GM12878 (cell line): ENCODE results near the gene UBE3D. TPM values are rescaled to one million over a fixed set of nuclear protein-coding genes. Genes with fewer than 3 reads are reported as not detected.

Experiments used
- ATAC-seq: fragments of 200-7000 bp; cut with Tn5 transposase; 3 replicates; pipeline ENCODE4 v1.9.1; 2020; ENCODE audit warnings: mild to moderate bottlenecking, moderate library complexity
- BruUV-seq: library from RNA; stranded (reverse); fragments of 400-500 nt; replicated peaks from 2 replicates; lab custom pipeline; 2021; lab: Mats Ljungman, UMichigan
- CTCF ChIA-PET: fragments of 300-600 bp; sonication (Branson Sonifier 250); formaldehyde crosslinking; extraction: SDS; loops from one replicate; lab custom pipeline; 2021; ENCODE audit warnings: inconsistent platforms; lab: Yijun Ruan, JAX
- POLR2A ChIA-PET: fragments of 350-600 bp; formaldehyde crosslinking; extraction: SDS; loops from one replicate; lab custom pipeline; 2021; ENCODE audit warnings: inconsistent platforms; lab: Charles Lee
- RAD21 ChIA-PET: fragments of 300-600 bp; sonication (Branson Sonifier 250); formaldehyde crosslinking; loops from one replicate; lab custom pipeline; 2023; ENCODE audit warnings: antibody characterized with exemption; ENCODE audit not compliant: unreplicated experiment; lab: Charles Lee
- SMC1A ChIA-PET: fragments of 300-600 bp; sonication (Branson Sonifier 250); formaldehyde crosslinking; loops from one replicate; lab custom pipeline; 2023; ENCODE audit not compliant: unreplicated experiment, uncharacterized antibody; lab: Charles Lee
- DNase-seq: peaks from one replicate; pipeline ENCODE4 v3.0.0-alpha.2; 2011; ENCODE audit warnings: low read depth, low spot score
- FAIRE-seq: peaks from 3 replicates; lab custom pipeline; 2011; peaks lifted over from hg19 to GRCh38; lab: Jason Lieb, UNC
- H2AFZ ChIP-seq: 2 replicates; pipeline ENCODE4 v1.6.0; 2011; ENCODE audit warnings: low read depth, low read length, control low read depth; ENCODE audit not compliant: control insufficient read depth
- H3K27ac ChIP-seq: 2 replicates; pipeline ENCODE4 v1.5.1; 2011; ENCODE audit warnings: control low read depth; ENCODE audit not compliant: control insufficient read depth, insufficient read depth
- H3K27me3 ChIP-seq, 2 experiments: replicated peaks in 1 of 2; 2 replicates each; pipeline versions ENCODE4 v1.6.0 to v1.6.1; 2011; ENCODE audit warnings: low read length in 1 of 2; ENCODE audit not compliant: control insufficient read depth in 2 of 2, insufficient read depth in 2 of 2
- H3K36me3 ChIP-seq, 2 experiments: 2 replicates each; pipeline ENCODE4 v1.5.1; 2011; ENCODE audit warnings: low read length in 1 of 2; ENCODE audit not compliant: control insufficient read depth in 2 of 2, insufficient read depth in 2 of 2
- H3K4me1 ChIP-seq: 2 replicates; pipeline ENCODE4 v1.6.1; 2011; ENCODE audit warnings: mild to moderate bottlenecking, low read length, moderate library complexity, mixed read lengths; ENCODE audit not compliant: control insufficient read depth, insufficient read depth
- H3K4me2 ChIP-seq: 2 replicates; pipeline ENCODE4 v1.6.0; 2011; ENCODE audit warnings: control low read depth; ENCODE audit not compliant: control insufficient read depth, insufficient read depth
- H3K4me3 ChIP-seq: fragments of 200-600 bp; sonication (generic); 2 replicates; pipeline ENCODE4 v1.5.1; 2016
- H3K79me2 ChIP-seq: 2 replicates; pipeline ENCODE4 v1.6.0; 2011; ENCODE audit warnings: low read length; ENCODE audit not compliant: control insufficient read depth, insufficient read depth
- H3K9ac ChIP-seq: 2 replicates; pipeline ENCODE4 v1.8.0; 2011; ENCODE audit warnings: low read length, control low read depth, mixed read lengths; ENCODE audit not compliant: control insufficient read depth, insufficient read depth
- H3K9me3 ChIP-seq: replicated peaks from 3 replicates; pipeline ENCODE4 v1.5.1; 2011; ENCODE audit warnings: mild to moderate bottlenecking, low read length; ENCODE audit not compliant: control insufficient read depth, insufficient read depth
- H4K20me1 ChIP-seq: 2 replicates; pipeline ENCODE4 v1.6.0; 2011; ENCODE audit not compliant: control insufficient read depth, insufficient read depth
- ATF7 ChIP-seq: fragments of 450-650 bp; IDR thresholded peaks from 2 replicates; pipeline ENCODE4 v1.6.1; 2016; ENCODE audit warnings: low read depth, mild to moderate bottlenecking
- CREB1 ChIP-seq: IDR thresholded peaks from 2 replicates; pipeline ENCODE4 v1.6.1; 2012; ENCODE audit warnings: low read depth, mild to moderate bottlenecking, inconsistent platforms
- ESRRA ChIP-seq: IDR thresholded peaks from 2 replicates; pipeline ENCODE4 v1.6.1; 2012; ENCODE audit warnings: mild to moderate bottlenecking, low read length, improper control_type of control experiment
- IKZF2 ChIP-seq, 2 experiments: fragments of 450-650 bp; IDR thresholded peaks; 2 replicates each; pipeline ENCODE4 v1.6.1; 2017; ENCODE audit warnings: mild to moderate bottlenecking in 2 of 2, moderate library complexity in 2 of 2
- MEF2A ChIP-seq: IDR thresholded peaks from 2 replicates; pipeline ENCODE4 v1.6.1; 2011; ENCODE audit warnings: low read depth, mild to moderate bottlenecking, low read length, moderate library complexity; ENCODE audit not compliant: insufficient read depth
- NFXL1 ChIP-seq: fragments of 450-650 bp; IDR thresholded peaks from 2 replicates; pipeline ENCODE4 v1.6.1; 2017; ENCODE audit warnings: antibody characterized with exemption, mild to moderate bottlenecking, borderline replicate concordance
- NFYB ChIP-seq: IDR thresholded peaks from 2 replicates; pipeline ENCODE4 v1.6.1; 2011; ENCODE audit warnings: low read depth, mild to moderate bottlenecking, low read length, improper control_type of control experiment, moderate library complexity; ENCODE audit not compliant: insufficient read depth
- NR2F1 ChIP-seq: fragments of 450-650 bp; conservative IDR thresholded peaks from 2 replicates; pipeline ENCODE4 v1.6.1; 2017; ENCODE audit warnings: mild to moderate bottlenecking
- POLR2A ChIP-seq: IDR thresholded peaks from 2 replicates; pipeline ENCODE4 v1.6.1; 2011; ENCODE audit warnings: low read depth, mild to moderate bottlenecking, low read length
- SIX5 ChIP-seq: IDR thresholded peaks from 2 replicates; pipeline ENCODE4 v1.6.1; 2011; ENCODE audit warnings: mild to moderate bottlenecking, low read depth, low read length, moderate library complexity; ENCODE audit not compliant: severe bottlenecking
- SMARCA5 ChIP-seq: fragments of 450-650 bp; IDR thresholded peaks from 2 replicates; pipeline ENCODE4 v1.6.1; 2017; ENCODE audit warnings: mild to moderate bottlenecking
- SUZ12 ChIP-seq: fragments of 200-600 bp; sonication (generic); IDR thresholded peaks from one replicate; pipeline ENCODE4 v1.6.1; 2018; ENCODE audit warnings: antibody characterized with exemption, mild to moderate bottlenecking; ENCODE audit not compliant: unreplicated experiment
- YY1 ChIP-seq: IDR thresholded peaks from 2 replicates; pipeline ENCODE4 v1.6.1; 2011; ENCODE audit warnings: low read depth, mild to moderate bottlenecking, low read length
- ZNF207 ChIP-seq: fragments of 450-650 bp; IDR thresholded peaks from 2 replicates; pipeline ENCODE4 v1.6.1; 2014; ENCODE audit warnings: antibody characterized with exemption, mild to moderate bottlenecking, borderline replicate concordance
- in situ Hi-C: fragments of 300-500 bp; cut with MboI; formaldehyde crosslinking; loops from 9 replicates; pipeline ENCODE4 v1.14.3; 2018; ENCODE audit warnings: mixed read lengths
- intact Hi-C: fragments of 100-400 bp; cut with micrococcal nuclease; formaldehyde crosslinking; loops from one replicate; pipeline ENCODE4 v1.14.2; 2022; ENCODE audit not compliant: unreplicated experiment
- polyA plus RNA-seq, 11 experiments: library from polyadenylated mRNA; depleted of rRNA in 4 of 11; unstranded in 6 of 11; stranded (reverse) in 5 of 11; fragments of >200 nt; fragmentation: Nextera tagmentation in 4 of 11; fragmentation: Illumina TruSeq in 1 of 11; extraction: Ambion mirVana in 4 of 11; extraction: Trizol in 1 of 11; gene quantifications; 1 replicate in 1 of 11; 2 replicates in 10 of 11; pipeline versions ENCODE4 v1.2.1 to v1.2.3, GENCODE V29; 2011 to 2016; ENCODE audit warnings: inconsistent platforms in 2 of 11, missing spikeins in 2 of 11, low read depth in 1 of 11
- total RNA-seq, 4 experiments: library from RNA; depleted of rRNA in 3 of 4; stranded (reverse); fragments of >200 nt in 3 of 4; fragmentation: Illumina TruSeq in 1 of 4; extraction: Trizol in 1 of 4; gene quantifications; 2 replicates each; pipeline versions ENCODE4 v1.2.1 to v1.2.3, GENCODE V29; 2013 to 2021
- TF ChIP-seq, protein P1 (sequence below): fragments of 450-650 bp; IDR thresholded peaks from 2 replicates; pipeline ENCODE4 v1.6.1; 2018; ENCODE audit warnings: mild to moderate bottlenecking, low read depth, moderate library complexity; ENCODE audit not compliant: partially characterized antibody

The UBE3D gene
- total and polyA plus RNA-seq, 10 of the 15 experiments (the other 5 are each of a cell fraction or from before 2014, with no cell fraction given): 4.3 to 9.0 (median 7.5) TPM

DNA sequence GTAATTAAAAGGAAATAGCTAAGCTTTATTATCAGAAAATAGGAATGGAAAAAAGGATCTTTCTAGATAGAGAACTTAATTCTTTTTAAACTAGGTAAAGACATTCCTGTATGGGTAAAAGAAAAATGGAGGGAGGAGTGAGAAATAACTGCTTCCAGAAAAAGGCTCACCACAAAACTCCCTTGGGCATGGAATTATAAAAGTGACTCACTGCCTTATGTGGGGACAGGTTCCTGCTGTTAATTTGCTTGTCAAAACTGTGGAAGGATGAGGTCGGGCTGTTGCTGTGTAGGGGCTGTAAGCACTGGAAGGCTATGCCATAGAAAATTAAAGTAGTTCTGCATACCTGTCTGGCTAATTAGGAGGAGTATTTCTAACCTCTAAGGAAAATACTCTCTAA, 158.7 kb downstream of the UBE3D start (continued):
- TF ChIP-seq, protein P1, sequence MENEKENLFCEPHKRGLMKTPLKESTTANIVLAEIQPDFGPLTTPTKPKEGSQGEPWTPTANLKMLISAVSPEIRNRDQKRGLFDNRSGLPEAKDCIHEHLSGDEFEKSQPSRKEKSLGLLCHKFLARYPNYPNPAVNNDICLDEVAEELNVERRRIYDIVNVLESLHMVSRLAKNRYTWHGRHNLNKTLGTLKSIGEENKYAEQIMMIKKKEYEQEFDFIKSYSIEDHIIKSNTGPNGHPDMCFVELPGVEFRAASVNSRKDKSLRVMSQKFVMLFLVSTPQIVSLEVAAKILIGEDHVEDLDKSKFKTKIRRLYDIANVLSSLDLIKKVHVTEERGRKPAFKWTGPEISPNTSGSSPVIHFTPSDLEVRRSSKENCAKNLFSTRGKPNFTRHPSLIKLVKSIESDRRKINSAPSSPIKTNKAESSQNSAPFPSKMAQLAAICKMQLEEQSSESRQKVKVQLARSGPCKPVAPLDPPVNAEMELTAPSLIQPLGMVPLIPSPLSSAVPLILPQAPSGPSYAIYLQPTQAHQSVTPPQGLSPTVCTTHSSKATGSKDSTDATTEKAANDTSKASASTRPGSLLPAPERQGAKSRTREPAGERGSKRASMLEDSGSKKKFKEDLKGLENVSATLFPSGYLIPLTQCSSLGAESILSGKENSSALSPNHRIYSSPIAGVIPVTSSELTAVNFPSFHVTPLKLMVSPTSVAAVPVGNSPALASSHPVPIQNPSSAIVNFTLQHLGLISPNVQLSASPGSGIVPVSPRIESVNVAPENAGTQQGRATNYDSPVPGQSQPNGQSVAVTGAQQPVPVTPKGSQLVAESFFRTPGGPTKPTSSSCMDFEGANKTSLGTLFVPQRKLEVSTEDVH: no peak
- no peak for TF ChIP-seq SUZ12
- TF ChIP-seq ATF7: no peak

DNA sequence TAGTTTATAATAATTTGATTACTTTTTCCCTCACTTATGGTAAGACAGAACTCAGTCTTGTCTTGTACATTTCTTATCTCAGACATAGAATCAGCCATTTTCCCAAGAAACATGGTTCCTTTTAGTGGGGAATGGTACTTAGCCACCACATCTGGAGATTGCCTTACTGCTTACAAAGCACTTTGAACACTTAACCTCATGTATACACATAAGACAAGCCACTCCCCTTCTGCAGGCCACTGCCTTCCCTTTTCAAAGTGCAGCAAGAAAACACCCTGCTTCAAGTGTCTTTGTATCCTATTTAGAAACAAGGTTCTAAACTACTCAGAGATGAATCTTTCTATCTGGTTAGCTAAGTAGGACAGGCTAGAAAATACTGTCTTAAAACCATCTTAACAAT, 159.2 kb downstream of the UBE3D start:
- ATAC-seq (no peak), FAIRE-seq (no peak), DNase-seq (no peak)
- Histone ChIP-seq H3K27me3 (no peaks in the 10 kb centered on the region), H3K9me3 (no peaks in the 10 kb centered on the region), H2AFZ (no peak overlapping the region), H3K36me3 (no peaks in the 10 kb centered on the region), H3K27ac (no peak overlapping the region), H3K4me1 (no peaks in the 10 kb centered on the region), H3K79me2 (no peaks in the 10 kb centered on the region), H4K20me1 (no peaks in the 10 kb centered on the region), H3K4me2 (no peak overlapping the region), H3K9ac (no peak overlapping the region), H3K4me3 (no peak overlapping the region)
- ChIA-PET POLR2A (no interaction called here), CTCF (no interaction called here), SMC1A (no interaction called here), RAD21 (no interaction called here)
- TF ChIP-seq POLR2A: no peak
- no peak for TF ChIP-seq SIX5
- no peak for TF ChIP-seq NFYB
- no peak for TF ChIP-seq SMARCA5
- no peak for TF ChIP-seq NR2F1
- TF ChIP-seq ZNF207: no peak
- no peak for TF ChIP-seq YY1
- no peak for TF ChIP-seq IKZF2 (IDR thresholded peaks at IDR 0.05)
- no peak for TF ChIP-seq NFXL1
- TF ChIP-seq ESRRA: no peak
- no peak for TF ChIP-seq MEF2A
- no peak for TF ChIP-seq CREB1
- intact Hi-C loops (no loop called here), in situ Hi-C loops (no loop called here)
- no TSS peak for BruUV-seq
